ENCODE data around the gene FLYWCH1.

The FLYWCH1 gene

GRCh38 chr16:2987286-2987685 lies 75.6 kb downstream of the FLYWCH1 start:
- no peak for DNase-seq

- DNase-seq: peak; percentile 60
Observed at GRCh38 chr16:2987833-2988232, 76.1 kb downstream of the FLYWCH1 start.

GRCh38 chr16:2988590-2989099 lies 76.9 kb downstream of the FLYWCH1 start:
- no peak for DNase-seq

DNA sequence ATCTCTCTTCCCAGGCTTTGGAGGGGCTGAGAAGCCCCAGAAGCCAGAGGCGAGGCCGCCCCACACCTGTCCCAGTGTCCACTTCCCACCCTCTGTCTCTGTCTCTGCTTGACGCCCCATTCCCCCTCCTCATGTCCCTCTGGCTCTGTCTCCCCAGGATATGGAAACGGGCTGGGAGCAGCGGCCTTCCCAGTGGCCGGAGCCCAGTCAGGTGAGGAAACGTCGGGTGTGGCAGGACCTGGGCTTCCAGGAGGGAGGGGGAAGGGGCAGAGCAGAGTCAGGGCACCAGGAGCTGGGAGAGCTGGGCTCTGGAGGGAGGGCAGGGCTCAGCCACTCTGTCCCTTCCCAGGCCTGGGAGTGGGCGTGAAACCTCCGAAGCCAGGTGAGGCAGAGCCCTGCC lies 79.2 kb downstream of the FLYWCH1 start:
- no peak for DNase-seq

DNA sequence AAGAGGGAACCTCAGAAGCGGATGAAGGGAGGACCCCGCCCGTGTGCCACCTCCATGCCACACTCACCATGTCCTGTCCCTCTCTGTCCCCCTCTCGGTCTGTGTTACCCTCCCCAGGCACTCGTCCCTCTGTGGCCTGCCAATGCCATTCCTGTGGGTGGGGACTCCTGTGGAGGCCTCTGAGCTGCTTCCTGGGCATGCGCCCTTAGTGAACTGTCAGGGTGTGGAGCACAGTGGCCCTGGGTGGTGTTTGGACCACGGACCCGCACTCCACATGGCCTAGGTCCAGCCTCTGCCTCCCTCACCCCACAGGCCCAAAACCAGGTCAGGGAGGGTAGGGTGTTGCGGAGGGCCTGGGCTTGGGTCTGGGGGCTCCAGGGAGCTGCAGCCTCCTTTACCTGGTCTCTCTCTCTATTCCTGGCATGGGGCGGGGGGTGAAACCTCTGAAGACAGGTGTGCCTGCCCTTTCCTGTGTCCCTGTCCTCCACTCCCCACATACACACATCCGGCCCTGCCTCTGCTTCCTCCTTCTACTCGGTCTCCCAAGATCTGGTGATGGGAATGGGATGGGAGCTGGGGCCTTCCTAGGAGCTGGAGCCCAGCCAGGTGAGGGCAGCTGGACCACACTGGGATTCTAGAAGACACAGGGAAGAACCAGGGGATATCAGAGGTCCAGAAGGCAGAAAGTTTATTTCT lies 80.0 kb downstream of the FLYWCH1 start:
- DNase-seq: no peak

- DNase-seq: no peak
Observed at GRCh38 chr16:2992383-2993081, 80.8 kb downstream of the FLYWCH1 start.

DNA sequence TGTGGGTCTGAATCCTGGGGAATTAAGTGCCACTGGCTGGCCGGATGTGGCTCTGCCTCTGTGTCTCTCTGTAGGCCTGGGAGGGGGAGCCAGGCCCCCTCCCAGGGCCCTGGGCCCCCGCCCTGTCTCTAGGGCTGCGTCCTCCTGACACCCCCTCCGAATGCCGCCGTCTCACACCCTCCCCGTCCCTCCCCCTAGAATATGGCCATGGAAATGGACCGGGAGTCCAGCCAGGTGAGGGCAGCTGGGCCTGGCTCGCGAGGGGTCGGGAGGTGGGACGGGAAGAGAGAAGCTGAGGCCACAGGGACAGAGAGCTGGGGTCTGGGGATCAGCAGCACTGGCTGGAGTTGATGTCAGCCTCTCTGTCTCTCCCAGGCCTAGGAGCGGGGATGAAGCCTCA lies 84.6 kb downstream of the FLYWCH1 start:
- no peak for DNase-seq

GRCh38 chr16:2999929-3000328 lies 88.2 kb downstream of the FLYWCH1 start:
- no peak for DNase-seq

GRCh38 chr16:3000540-3000939 lies 88.8 kb downstream of the FLYWCH1 start:
- DNase-seq: no peak

All from DMS 273 treated with DMSO at 0.1 percent for 48 hours (cell line).